K562 (cell line): ENCODE results near the gene NHSL2. TPM values are rescaled to one million over a fixed set of nuclear protein-coding genes. Genes with fewer than 3 reads are reported as not detected.

Experiments
- ATF2 ChIP-seq: sonication (generic); formaldehyde crosslinking; IDR thresholded peaks from 2 replicates; pipeline ENCODE4 v1.8.1; 2022; ENCODE audit warnings: missing genetic modification reagents
- KLF1 ChIP-seq: fragments of 450-650 bp; IDR thresholded peaks from 2 replicates; pipeline ENCODE4 v1.6.1; 2016; ENCODE audit warnings: missing genetic modification characterization, missing compliant biosample characterization
- MAZ ChIP-seq, 2 experiments: fragments of 450-650 bp in 1 of 2; sonication (generic) in 1 of 2; formaldehyde crosslinking; IDR thresholded peaks in 1 of 2; conservative IDR thresholded peaks in 1 of 2; 2 replicates each; pipeline versions ENCODE4 v1.4.0 to v1.5.0; 2020; ENCODE audit warnings: mild to moderate bottlenecking in 1 of 2, missing genetic modification reagents in 1 of 2
- MTA2 ChIP-seq: fragments of 450-650 bp; IDR thresholded peaks from 2 replicates; pipeline ENCODE4 v1.6.1; 2016; ENCODE audit warnings: low read depth
- MYNN ChIP-seq, 2 experiments: sonication (generic); formaldehyde crosslinking in 1 of 2; IDR thresholded peaks; 2 replicates each; pipeline versions ENCODE4 v1.5.0 to v1.6.1; 2016 to 2020; ENCODE audit warnings: antibody characterized with exemption in 1 of 2, missing genetic modification reagents in 1 of 2
- NCOA2 ChIP-seq, 2 experiments: fragments of 450-650 bp; IDR thresholded peaks; 2 replicates each; pipeline ENCODE4 v1.6.1; 2018; ENCODE audit warnings: mild to moderate bottlenecking in 2 of 2, moderate library complexity in 1 of 2; ENCODE audit not compliant: partially characterized antibody in 2 of 2
- RFX7 ChIP-seq: fragments of 250-450 bp; sonication (Bioruptor Pico); IDR thresholded peaks from 2 replicates; pipeline ENCODE4 v1.5.1; 2021; ENCODE audit warnings: mild to moderate bottlenecking
- SIX5 ChIP-seq, 2 experiments: IDR thresholded peaks; 2 replicates each; pipeline ENCODE4 v1.6.1; 2011; ENCODE audit warnings: low read length in 2 of 2, borderline replicate concordance in 1 of 2, low read depth in 1 of 2, mild to moderate bottlenecking in 1 of 2, moderate library complexity in 1 of 2; ENCODE audit not compliant: insufficient read depth in 1 of 2
- THRA ChIP-seq: fragments of 450-650 bp; IDR thresholded peaks from 2 replicates; pipeline ENCODE4 v1.6.1; 2017; ENCODE audit warnings: mild to moderate bottlenecking, moderate library complexity
- XRCC3 ChIP-seq: fragments of 450-650 bp; IDR thresholded peaks from 2 replicates; pipeline ENCODE4 v1.6.1; 2017; ENCODE audit warnings: mild to moderate bottlenecking, moderate library complexity
- ZHX1 ChIP-seq: fragments of 150-350 bp; conservative IDR thresholded peaks from 2 replicates; pipeline ENCODE4 v1.6.1; 2014; ENCODE audit warnings: low read length
- ZNF583 ChIP-seq: fragments of 250-450 bp; sonication (Bioruptor Pico); IDR thresholded peaks from 2 replicates; pipeline ENCODE4 v1.4.0; 2020
- polyA plus RNA-seq, 8 experiments: library from polyadenylated mRNA; depleted of rRNA in 4 of 8; stranded (reverse) in 5 of 8; unstranded in 3 of 8; fragments of >200 nt; fragmentation: Nextera tagmentation in 2 of 8; fragmentation: Illumina TruSeq in 1 of 8; extraction: Ambion mirVana in 2 of 8; extraction: Trizol in 1 of 8; gene quantifications; 2 replicates each; pipeline versions ENCODE4 v1.2.1 to v1.2.3, GENCODE V29; 2011 to 2014; ENCODE audit warnings: inconsistent platforms in 1 of 8, missing spikeins in 1 of 8
- total RNA-seq, 7 experiments: library from RNA; depleted of rRNA in 6 of 7; stranded (reverse); fragments of >200 nt in 6 of 7; fragmentation: Illumina TruSeq in 2 of 7; extraction: Trizol in 2 of 7; gene quantifications; 2 replicates each; pipeline versions ENCODE4 v1.2.1 to v1.2.3, GENCODE V29; 2011 to 2021; ENCODE audit warnings: low replicate concordance in 1 of 7
- TF ChIP-seq, protein P1 (sequence below): sonication (generic); formaldehyde crosslinking; IDR thresholded peaks from 2 replicates; pipeline ENCODE4 v1.8.1; 2023; ENCODE audit warnings: mild to moderate bottlenecking, missing genetic modification reagents

Gene NHSL2
- total and polyA plus RNA-seq, 9 of the 15 experiments (the other 6 are each of a cell fraction or from before 2014, with no cell fraction given), result 0.02 TPM; not detected in 8

DNA sequence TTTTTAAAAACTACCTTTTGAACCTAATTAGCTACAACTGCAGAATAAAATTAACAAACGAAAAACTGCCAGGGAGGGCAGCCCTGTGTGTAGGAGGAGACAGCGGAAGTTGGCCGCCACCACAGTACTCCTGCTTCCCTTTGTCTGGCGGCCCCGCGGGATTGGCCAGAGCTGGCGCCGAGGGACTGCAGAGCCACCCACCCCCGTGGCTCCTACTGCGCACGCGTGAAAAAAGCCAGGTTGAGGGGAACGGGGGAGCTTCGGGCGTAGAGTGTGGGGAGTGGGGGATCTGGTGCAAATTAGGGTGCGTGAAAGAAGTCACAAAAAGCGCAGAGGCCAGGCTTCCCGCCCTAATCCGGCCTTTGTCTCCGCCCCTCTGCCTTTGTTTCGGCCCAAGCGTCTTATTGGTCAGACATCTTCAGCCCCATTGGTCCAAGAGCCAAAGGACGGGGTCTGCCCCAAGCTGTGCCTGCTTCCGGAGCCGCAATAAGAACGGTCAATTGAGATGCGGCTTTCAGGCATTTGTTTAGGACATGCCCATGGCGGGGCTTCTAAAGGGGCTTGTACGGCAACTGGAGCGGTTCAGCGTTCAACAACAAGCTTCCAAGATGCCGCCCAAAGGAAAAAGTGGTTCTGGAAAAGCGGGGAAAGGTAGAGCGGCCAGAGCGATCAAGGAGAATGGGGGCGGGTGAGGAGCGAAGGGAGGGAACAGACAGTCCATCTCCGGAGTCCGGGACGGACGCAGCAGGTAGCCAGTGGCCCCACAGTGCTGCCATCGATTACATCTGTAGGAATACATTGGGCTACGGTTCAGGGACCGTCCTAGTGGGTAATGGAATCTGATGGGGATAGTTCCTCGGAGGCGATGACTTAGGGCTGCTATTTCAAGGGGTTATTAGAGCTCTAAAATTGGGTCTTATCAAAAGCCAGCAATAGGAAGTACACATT lies 270.8 kb downstream of the NHSL2 start, which contains the start of gene PIN4 (continued):
- TF ChIP-seq ZHX1 (no peak), RFX7 (CRISPR knock-in tag) (no peak), MYNN (IDR thresholded peaks at IDR 0.05) (no peak), MYNN (CRISPR knock-in tag; IDR thresholded peaks at IDR 0.05) (no peak), MAZ (CRISPR knock-in tag; conservative IDR thresholded peaks at IDR 0.05 in 1 of 2, IDR thresholded peaks at IDR 0.05 in 1 of 2) (no peak), XRCC3 (no peak), THRA (no peak), SIX5 (IDR thresholded peaks at IDR 0.05; ENCODE audit: borderline replicate concordance in 1 of 2, insufficient read depth in 1 of 2, low read depth in 1 of 2, low read length in 2 of 2) (no peak), MTA2 (no peak), NCOA2 (IDR thresholded peaks at IDR 0.05; ENCODE audit: partially characterized antibody in 2 of 2) (peak in 1 of 2 experiments; percentile 97), ZNF583 (no peak), ATF2 (no peak), KLF1 (no peak)
- TF ChIP-seq, protein P1, sequence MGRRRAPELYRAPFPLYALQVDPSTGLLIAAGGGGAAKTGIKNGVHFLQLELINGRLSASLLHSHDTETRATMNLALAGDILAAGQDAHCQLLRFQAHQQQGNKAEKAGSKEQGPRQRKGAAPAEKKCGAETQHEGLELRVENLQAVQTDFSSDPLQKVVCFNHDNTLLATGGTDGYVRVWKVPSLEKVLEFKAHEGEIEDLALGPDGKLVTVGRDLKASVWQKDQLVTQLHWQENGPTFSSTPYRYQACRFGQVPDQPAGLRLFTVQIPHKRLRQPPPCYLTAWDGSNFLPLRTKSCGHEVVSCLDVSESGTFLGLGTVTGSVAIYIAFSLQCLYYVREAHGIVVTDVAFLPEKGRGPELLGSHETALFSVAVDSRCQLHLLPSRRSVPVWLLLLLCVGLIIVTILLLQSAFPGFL, result no peak
